ENCODE data around the gene SCARF1.

DNA sequence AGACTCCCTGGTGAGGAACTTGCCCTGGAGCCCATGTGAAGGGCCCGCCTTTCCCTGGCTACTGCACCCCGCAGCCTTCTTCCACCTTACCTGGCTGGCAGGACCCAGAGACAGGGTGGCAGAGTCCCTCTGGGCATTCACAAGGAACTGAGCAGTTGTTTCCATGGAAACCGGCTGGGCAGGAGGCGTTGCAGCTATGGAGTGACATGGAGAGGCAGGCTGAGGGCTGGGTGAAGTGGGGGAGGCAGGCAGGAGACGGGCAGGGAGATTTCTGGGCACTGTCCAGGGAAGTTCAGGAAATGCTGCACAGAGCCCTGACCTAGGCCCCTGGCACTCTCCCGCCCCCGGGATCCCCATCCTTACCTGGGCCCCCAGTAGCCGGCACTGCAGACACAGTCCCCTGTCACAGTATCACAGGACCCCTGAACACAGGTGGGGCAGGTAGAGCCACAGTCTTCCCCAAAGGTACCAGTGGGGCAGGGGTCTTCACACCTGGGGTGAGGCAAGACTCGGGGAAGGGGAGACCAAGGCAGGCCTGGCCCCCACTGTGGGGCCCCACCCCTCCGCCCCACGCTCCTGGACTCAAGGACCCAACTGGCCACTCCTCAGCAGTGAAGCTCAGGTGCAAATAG, 5.9 kb downstream of the SCARF1 start:
- TF ChIP-seq, protein P1, sequence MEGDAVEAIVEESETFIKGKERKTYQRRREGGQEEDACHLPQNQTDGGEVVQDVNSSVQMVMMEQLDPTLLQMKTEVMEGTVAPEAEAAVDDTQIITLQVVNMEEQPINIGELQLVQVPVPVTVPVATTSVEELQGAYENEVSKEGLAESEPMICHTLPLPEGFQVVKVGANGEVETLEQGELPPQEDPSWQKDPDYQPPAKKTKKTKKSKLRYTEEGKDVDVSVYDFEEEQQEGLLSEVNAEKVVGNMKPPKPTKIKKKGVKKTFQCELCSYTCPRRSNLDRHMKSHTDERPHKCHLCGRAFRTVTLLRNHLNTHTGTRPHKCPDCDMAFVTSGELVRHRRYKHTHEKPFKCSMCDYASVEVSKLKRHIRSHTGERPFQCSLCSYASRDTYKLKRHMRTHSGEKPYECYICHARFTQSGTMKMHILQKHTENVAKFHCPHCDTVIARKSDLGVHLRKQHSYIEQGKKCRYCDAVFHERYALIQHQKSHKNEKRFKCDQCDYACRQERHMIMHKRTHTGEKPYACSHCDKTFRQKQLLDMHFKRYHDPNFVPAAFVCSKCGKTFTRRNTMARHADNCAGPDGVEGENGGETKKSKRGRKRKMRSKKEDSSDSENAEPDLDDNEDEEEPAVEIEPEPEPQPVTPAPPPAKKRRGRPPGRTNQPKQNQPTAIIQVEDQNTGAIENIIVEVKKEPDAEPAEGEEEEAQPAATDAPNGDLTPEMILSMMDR (conservative IDR thresholded peaks at IDR 0.05), result no peak
- TF ChIP-seq EZH2 (IDR thresholded peaks at IDR 0.05; ENCODE audit: low read depth), result no peak
